HepG2 (cell line): Measurements from ENCODE around the gene ARHGAP19. TPM values are rescaled to one million over a fixed set of nuclear protein-coding genes. Genes with fewer than 3 reads are reported as not detected.

Experiments
- CEBPB ChIP-seq: IDR thresholded peaks from 2 replicates; pipeline ENCODE4 v1.6.1; 2011; ENCODE audit warnings: low read depth, low read length, improper control_type of control experiment, borderline replicate concordance
- CREM ChIP-seq, 2 experiments: sonication (generic) in 1 of 2; formaldehyde crosslinking in 1 of 2; IDR thresholded peaks; 2 replicates each; pipeline versions ENCODE4 v1.4.0 to v1.6.1; 2016 to 2020; ENCODE audit warnings: antibody characterized with exemption in 1 of 2, mild to moderate bottlenecking in 1 of 2, missing genetic modification reagents in 1 of 2
- E2F2 ChIP-seq: sonication (generic); formaldehyde crosslinking; IDR thresholded peaks from 2 replicates; pipeline ENCODE4 v1.4.0; 2020; ENCODE audit warnings: missing genetic modification reagents, borderline replicate concordance
- FOXC1 ChIP-seq: sonication (generic); formaldehyde crosslinking; IDR thresholded peaks from 2 replicates; pipeline ENCODE4 v1.8.0; 2022; ENCODE audit warnings: mild to moderate bottlenecking, missing genetic modification reagents, borderline replicate concordance
- HDAC1 ChIP-seq: sonication (generic); formaldehyde crosslinking; IDR thresholded peaks from 2 replicates; pipeline ENCODE4 v1.5.1; 2020; ENCODE audit warnings: mild to moderate bottlenecking, missing genetic modification reagents
- HNRNPLL ChIP-seq: fragments of 200-400 bp; formaldehyde crosslinking; IDR thresholded peaks from 2 replicates; pipeline ENCODE4 v1.6.1; 2017; ENCODE audit warnings: mild to moderate bottlenecking, low read depth, low read length; ENCODE audit not compliant: poor library complexity, severe bottlenecking
- JUN ChIP-seq: sonication (generic); formaldehyde crosslinking; IDR thresholded peaks from 2 replicates; pipeline ENCODE4 v1.4.0; 2020; ENCODE audit warnings: mild to moderate bottlenecking, missing genetic modification reagents
- KDM5A ChIP-seq: fragments of 200-600 bp; sonication (generic); IDR thresholded peaks from 2 replicates; pipeline ENCODE4 v1.7.0; 2018; ENCODE audit warnings: antibody characterized with exemption, mild to moderate bottlenecking, low read length, borderline replicate concordance
- MIXL1 ChIP-seq: IDR thresholded peaks from 2 replicates; pipeline ENCODE4 v1.6.1; 2016
- MTERF4 ChIP-seq: sonication (generic); formaldehyde crosslinking; IDR thresholded peaks from 2 replicates; pipeline ENCODE4 v1.8.0; 2023; ENCODE audit warnings: mild to moderate bottlenecking, missing genetic modification reagents
- PCBP1 ChIP-seq: fragments of 200-400 bp; formaldehyde crosslinking; IDR thresholded peaks from 2 replicates; pipeline ENCODE4 v1.6.1; 2017; ENCODE audit warnings: mild to moderate bottlenecking, low read depth, low read length, borderline replicate concordance
- SNAPC2 ChIP-seq: sonication (generic); formaldehyde crosslinking; IDR thresholded peaks from 2 replicates; pipeline ENCODE4 v1.8.1; 2022; ENCODE audit warnings: mild to moderate bottlenecking, missing genetic modification reagents
- SNRNP70 ChIP-seq: fragments of 200-400 bp; formaldehyde crosslinking; IDR thresholded peaks from 2 replicates; pipeline ENCODE4 v1.6.1; 2017; ENCODE audit warnings: mild to moderate bottlenecking, low read depth, low read length, moderate library complexity
- THAP7 ChIP-seq: sonication (generic); formaldehyde crosslinking; IDR thresholded peaks from 2 replicates; pipeline ENCODE4 v1.8.1; 2023; ENCODE audit warnings: mild to moderate bottlenecking, missing genetic modification reagents
- TP53 ChIP-seq: sonication (generic); formaldehyde crosslinking; conservative IDR thresholded peaks from 2 replicates; pipeline ENCODE4 v1.4.0; 2020; ENCODE audit warnings: missing genetic modification reagents
- ZBTB34 ChIP-seq: sonication (generic); formaldehyde crosslinking; IDR thresholded peaks from 2 replicates; pipeline ENCODE4 v1.8.0; 2022; ENCODE audit warnings: mild to moderate bottlenecking, missing genetic modification reagents
- ZEB1 ChIP-seq: IDR thresholded peaks from 2 replicates; pipeline ENCODE4 v1.6.1; 2012; ENCODE audit warnings: mild to moderate bottlenecking, low read depth, inconsistent platforms; ENCODE audit not compliant: insufficient replicate concordance
- ZNF501 ChIP-seq: sonication (generic); formaldehyde crosslinking; IDR thresholded peaks from 2 replicates; pipeline ENCODE4 v1.5.1; 2020; ENCODE audit warnings: mild to moderate bottlenecking, moderate library complexity, missing genetic modification reagents
- ZNF563 ChIP-seq: sonication (generic); formaldehyde crosslinking; IDR thresholded peaks from 2 replicates; pipeline ENCODE4 v1.8.0; 2022; ENCODE audit warnings: mild to moderate bottlenecking, moderate library complexity, missing genetic modification reagents
- ZNF652 ChIP-seq: IDR thresholded peaks from 2 replicates; pipeline ENCODE4 v1.6.1; 2016; ENCODE audit warnings: low read depth, borderline replicate concordance
- ZNF770 ChIP-seq: sonication (generic); formaldehyde crosslinking; IDR thresholded peaks from 2 replicates; pipeline ENCODE4 v1.5.0; 2020; ENCODE audit warnings: mild to moderate bottlenecking, missing genetic modification reagents
- ZSCAN12 ChIP-seq: sonication (generic); formaldehyde crosslinking; IDR thresholded peaks from 2 replicates; pipeline ENCODE4 v1.9.0; 2021; ENCODE audit warnings: mild to moderate bottlenecking, missing genetic modification reagents
- polyA plus RNA-seq, 8 experiments: library from polyadenylated mRNA; depleted of rRNA in 3 of 8; stranded (reverse) in 7 of 8; unstranded in 1 of 8; fragments of >200 nt; fragmentation: Illumina TruSeq in 4 of 8; extraction: Trizol in 4 of 8; gene quantifications; 2 replicates each; pipeline versions ENCODE4 v1.2.1 to v1.2.3, GENCODE V29; 2011 to 2016; ENCODE audit warnings: low read depth in 4 of 8, missing spikeins in 1 of 8, mixed read lengths in 1 of 8; ENCODE audit not compliant: insufficient read depth in 1 of 8
- total RNA-seq, 5 experiments: library from RNA; depleted of rRNA; stranded (reverse); fragments of >200 nt; fragmentation: Illumina TruSeq; extraction: Trizol; gene quantifications; 2 replicates each; pipeline ENCODE4 v1.2.3, GENCODE V29; 2016; ENCODE audit warnings: low read depth in 1 of 5

ARHGAP19 gene
- total and polyA plus RNA-seq, 2 of the 13 experiments (the other 11 are each of a cell fraction or from before 2014, with no cell fraction given): 7.6 to 10.0 TPM

GRCh38 chr10:97292097-97292861 is at the start of gene ARHGAP19 (continued):
- no peak for TF ChIP-seq THAP7 (CRISPR knock-in tag)
- TF ChIP-seq ZBTB34: peak; percentile 88
- no peak for TF ChIP-seq SNRNP70
- no peak for TF ChIP-seq TP53
- TF ChIP-seq HNRNPLL: peak; percentile 77
- no peak for TF ChIP-seq CEBPB
- TF ChIP-seq KDM5A: peak; percentile 64; the same call in 1 of the 2 replicates
- TF ChIP-seq CREM (IDR thresholded peaks at IDR 0.05): peak; percentile 86
- TF ChIP-seq CREM (CRISPR knock-in tag; IDR thresholded peaks at IDR 0.05): no peak
- TF ChIP-seq FOXC1 (CRISPR knock-in tag): 0 out of 2 replicates have a peak, but pooled peaks have one; percentile 21
- peak; percentile 24; the same call in 1 of the 2 replicates for TF ChIP-seq MTERF4 (CRISPR knock-in tag)
- TF ChIP-seq ZNF652: no peak
- no peak for TF ChIP-seq PCBP1
- TF ChIP-seq HDAC1 (CRISPR knock-in tag): peak; percentile 88
- no peak for TF ChIP-seq E2F2
- TF ChIP-seq ZEB1: no peak
- TF ChIP-seq MIXL1 (CRISPR knock-in tag): no peak
- peak; percentile 76 for TF ChIP-seq ZNF770 (CRISPR knock-in tag)
- TF ChIP-seq JUN (CRISPR knock-in tag): no peak
- peak; percentile 83; the same call in 1 of the 2 replicates for TF ChIP-seq SNAPC2 (CRISPR knock-in tag)
- peak; percentile 89 for TF ChIP-seq ZNF501 (CRISPR knock-in tag)
- TF ChIP-seq ZSCAN12: 0 out of 2 replicates have a peak, but pooled peaks have one; percentile 81
- TF ChIP-seq ZNF563 (CRISPR knock-in tag): no peak
